ENCODE measurements around the gene CEBPZ.
"Not testable (repeated sequence)": the region's sequence is repeated elsewhere in the genome, so short reads cannot be mapped to it uniquely, and the experiment has no call there.

The CEBPZ gene

GRCh38 chr2:37205689-37206341 is 25.6 kb downstream of the CEBPZ start:
- ChIA-PET POLR2A (no interaction called here), CTCF (no interaction called here)
- TF ChIP-seq CTCF (IDR thresholded peaks at IDR 0.05; ENCODE audit: insufficient read depth, low read length, missing control alignments), result no peak
- no peak overlapping the region for H3K4me3 ChIP-seq (ENCODE audit: low read depth, low read length)
- DNase-seq (ENCODE audit: low read depth, low spot score), result no peak

- POLR2A ChIA-PET; H3K4me3 ChIP-seq (ENCODE audit: low read depth, low read length); DNase-seq (ENCODE audit: low read depth, low spot score): not testable (repeated sequence)
- CTCF ChIA-PET, result interaction anchor here (1.2 kb wide), 1 partner anchor 15 kb away, joined by 3 read pairs; no protein-coding TSS in a partner anchor
These were observed 26.2 kb downstream of the CEBPZ start for GRCh38 chr2:37205071-37205661.

GRCh38 chr2:37203708-37204107 is 27.7 kb downstream of the CEBPZ start:
- CTCF ChIA-PET, result no interaction called here
- no peak for TF ChIP-seq CTCF (IDR thresholded peaks at IDR 0.05; ENCODE audit: insufficient read depth, low read length, missing control alignments)
- no peak overlapping the region for H3K4me3 ChIP-seq (ENCODE audit: low read depth, low read length)
- POLR2A ChIA-PET, result no interaction called here
- no peak for DNase-seq (ENCODE audit: low read depth, low spot score)

GRCh38 chr2:37201766-37202165 is 29.6 kb downstream of the CEBPZ start:
- POLR2A ChIA-PET, result no interaction called here
- no peak overlapping the region for H3K4me3 ChIP-seq (ENCODE audit: low read depth, low read length)
- DNase-seq (ENCODE audit: low read depth, low spot score), result no peak
- CTCF ChIA-PET, result interaction anchor here (1.4 kb wide), 1 partner anchor 12 kb away, joined by 4 read pairs; no protein-coding TSS in a partner anchor
- no peak for TF ChIP-seq CTCF (IDR thresholded peaks at IDR 0.05; ENCODE audit: insufficient read depth, low read length, missing control alignments)

GRCh38 chr2:37201208-37201607 is 30.2 kb downstream of the CEBPZ start:
- no peak for DNase-seq (ENCODE audit: low read depth, low spot score)
- CTCF ChIA-PET, result interaction anchor here (1.2 to 1.4 kb wide), 2 partner anchors 11 to 32 kb away, joined by 3 to 4 read pairs; no protein-coding TSS in a partner anchor
- POLR2A ChIA-PET, result no interaction called here
- no peak overlapping the region for H3K4me3 ChIP-seq (ENCODE audit: low read depth, low read length)
- no peak for TF ChIP-seq CTCF (IDR thresholded peaks at IDR 0.05; ENCODE audit: insufficient read depth, low read length, missing control alignments)

- DNase-seq (ENCODE audit: low read depth, low spot score), result no peak
- CTCF ChIA-PET, result interaction anchor here (0.9 to 1.3 kb wide), 2 partner anchors 13 to 30 kb away, joined by 3 to 5 read pairs; no protein-coding TSS in a partner anchor
- TF ChIP-seq CTCF (IDR thresholded peaks at IDR 0.05; ENCODE audit: insufficient read depth, low read length, missing control alignments), result no peak
- H3K4me3 ChIP-seq (ENCODE audit: low read depth, low read length), result no peak overlapping the region
- POLR2A ChIA-PET, result interaction anchor here (0.6 kb wide), 1 partner anchor 385 kb away, joined by 4 read pairs; no protein-coding TSS in a partner anchor
These were observed 32.7 kb downstream of the CEBPZ start for GRCh38 chr2:37198681-37199065.
